H9 (cell line): ENCODE results near the gene HSPA6. TPM values are rescaled to one million over a fixed set of nuclear protein-coding genes. Genes with fewer than 3 reads are reported as not detected.
A peak's percentile ranks its signal among the peaks of the same experiment; 100 is the strongest.
"Not testable (repeated sequence)": the region's sequence is repeated elsewhere in the genome, so short reads cannot be mapped to it uniquely, and the experiment has no call there.

ENCODE experiments used
- DNase-seq: peaks from one replicate; pipeline ENCODE4 v3.0.0-alpha.2; 2017
- H2AFZ ChIP-seq: one replicate; pipeline ENCODE4 v1.6.1; 2013; ENCODE audit warnings: mild to moderate bottlenecking, low read length, control low read depth, moderate library complexity
- H2AK5ac ChIP-seq: 2 replicates; pipeline ENCODE4 v1.6.1; 2013; ENCODE audit warnings: low read length, control low read depth, mixed read lengths; ENCODE audit not compliant: insufficient read length
- H2BK120ac ChIP-seq: one replicate; pipeline ENCODE4 v1.6.1; 2013; ENCODE audit warnings: low read depth, mild to moderate bottlenecking, low read length, control low read depth, inconsistent platforms; ENCODE audit not compliant: poor library complexity, severe bottlenecking
- H2BK12ac ChIP-seq: 2 replicates; pipeline ENCODE4 v1.6.1; 2013; ENCODE audit warnings: low read length, control low read depth, mixed read lengths, low read depth; ENCODE audit not compliant: insufficient read length
- H2BK15ac ChIP-seq: 2 replicates; pipeline ENCODE4 v1.6.1; 2013; ENCODE audit warnings: low read depth, low read length, control low read depth
- H2BK20ac ChIP-seq: one replicate; pipeline ENCODE4 v1.6.1; 2013; ENCODE audit warnings: low read depth, mild to moderate bottlenecking, low read length, control low read depth, inconsistent platforms; ENCODE audit not compliant: poor library complexity, severe bottlenecking
- H2BK5ac ChIP-seq: 2 replicates; pipeline ENCODE4 v1.6.1; 2013; ENCODE audit warnings: low read length, control low read depth, mixed read lengths; ENCODE audit not compliant: insufficient read length
- H3K14ac ChIP-seq: 2 replicates; pipeline ENCODE4 v1.6.1; 2013; ENCODE audit warnings: low read length, control low read depth; ENCODE audit not compliant: insufficient read depth
- H3K18ac ChIP-seq: 2 replicates; pipeline ENCODE4 v1.6.1; 2013; ENCODE audit warnings: low read depth, mild to moderate bottlenecking, mixed read lengths, low read length, control low read depth; ENCODE audit not compliant: insufficient read length
- H3K23ac ChIP-seq: 2 replicates; pipeline ENCODE4 v1.6.1; 2013; ENCODE audit warnings: low read length, control low read depth, mixed read lengths, low read depth; ENCODE audit not compliant: insufficient read length
- H3K23me2 ChIP-seq: 2 replicates; pipeline ENCODE4 v1.6.1; 2013; ENCODE audit warnings: low read depth, mild to moderate bottlenecking, mixed read lengths, low read length, control low read depth; ENCODE audit not compliant: insufficient read length, poor library complexity, severe bottlenecking
- H3K27ac ChIP-seq: 2 replicates; pipeline ENCODE4 v1.5.1; 2013; ENCODE audit warnings: low read length, control low read depth, mixed read lengths, low read depth; ENCODE audit not compliant: insufficient read length
- H3K27me3 ChIP-seq: 2 replicates; pipeline ENCODE4 v1.6.1; 2013; ENCODE audit warnings: low read length, control low read depth, inconsistent platforms; ENCODE audit not compliant: insufficient read depth
- H3K4ac ChIP-seq: 2 replicates; pipeline ENCODE4 v1.6.1; 2013; ENCODE audit warnings: low read depth, mild to moderate bottlenecking, control low read depth, inconsistent platforms, low read length, moderate library complexity
- H3K4me1 ChIP-seq: 2 replicates; pipeline ENCODE4 v1.6.1; 2013; ENCODE audit warnings: low read length, control low read depth, inconsistent platforms; ENCODE audit not compliant: insufficient read depth
- H3K4me2 ChIP-seq: 2 replicates; pipeline ENCODE4 v1.6.1; 2013; ENCODE audit warnings: low read length, control low read depth, mixed read lengths; ENCODE audit not compliant: insufficient read length, insufficient read depth
- H3K56ac ChIP-seq: 2 replicates; pipeline ENCODE4 v1.6.1; 2013; ENCODE audit warnings: low read depth, mild to moderate bottlenecking, mixed read lengths, low read length, control low read depth; ENCODE audit not compliant: insufficient read length
- H3K79me1 ChIP-seq: 2 replicates; pipeline ENCODE4 v1.6.1; 2013; ENCODE audit warnings: low read depth, mild to moderate bottlenecking, moderate library complexity, low read length, control low read depth, inconsistent platforms; ENCODE audit not compliant: insufficient read depth, poor library complexity, severe bottlenecking
- H3K79me2 ChIP-seq: 2 replicates; pipeline ENCODE4 v1.6.1; 2013; ENCODE audit warnings: low read length, control low read depth, inconsistent platforms; ENCODE audit not compliant: insufficient read depth
- H3K9ac ChIP-seq: 2 replicates; pipeline ENCODE4 v1.6.1; 2013; ENCODE audit warnings: low read length, control low read depth, mixed read lengths; ENCODE audit not compliant: insufficient read length; ENCODE audit errors: extremely low read depth
- H3K9me3 ChIP-seq: one replicate; pipeline ENCODE4 v1.6.1; 2013; ENCODE audit warnings: low read depth, low read length, inconsistent platforms; ENCODE audit not compliant: control insufficient read depth
- H3T11ph ChIP-seq: one replicate; pipeline ENCODE4 v1.6.1; 2013; ENCODE audit warnings: mild to moderate bottlenecking, low read length, control low read depth, inconsistent platforms
- H4K20me1 ChIP-seq: one replicate; pipeline ENCODE4 v1.6.1; 2013; ENCODE audit not compliant: control insufficient read depth, insufficient read length, insufficient read depth
- H4K5ac ChIP-seq: 2 replicates; pipeline ENCODE4 v1.6.1; 2013; ENCODE audit warnings: low read depth, mild to moderate bottlenecking, mixed read lengths, low read length, control low read depth; ENCODE audit not compliant: insufficient read length
- H4K8ac ChIP-seq: replicated peaks from 2 replicates; pipeline ENCODE4 v1.6.1; 2013; ENCODE audit warnings: low read length, control low read depth, mixed read lengths, low read depth; ENCODE audit not compliant: insufficient read length
- H4K91ac ChIP-seq: 2 replicates; pipeline ENCODE4 v1.6.1; 2013; ENCODE audit warnings: low read depth, mild to moderate bottlenecking, moderate library complexity, mixed read lengths, low read length, control low read depth; ENCODE audit not compliant: insufficient read length
- H3K27ac Mint-ChIP-seq, 3 experiments: 2 replicates in 2 of 3; 3 replicates in 1 of 3; pipeline ENCODE4 v1.8.0; 2020 to 2021; ENCODE audit warnings: mixed read lengths in 3 of 3, mild to moderate bottlenecking in 1 of 3, moderate library complexity in 1 of 3
- H3K27me3 Mint-ChIP-seq: 2 replicates; pipeline ENCODE4 v1.8.0; 2021; ENCODE audit warnings: low read depth, mild to moderate bottlenecking, moderate library complexity, mixed read lengths
- H3K36me3 Mint-ChIP-seq, 3 experiments: 2 replicates in 2 of 3; 3 replicates in 1 of 3; pipeline ENCODE4 v1.8.0; 2020 to 2021; ENCODE audit warnings: low read depth in 3 of 3, mixed read lengths in 3 of 3; ENCODE audit not compliant: insufficient read depth in 1 of 3
- H3K4me1 Mint-ChIP-seq, 2 experiments: 2 replicates each; pipeline ENCODE4 v1.8.0; 2020; ENCODE audit warnings: mixed read lengths in 2 of 2
- H3K4me3 Mint-ChIP-seq, 2 experiments: 2 replicates in 1 of 2; 3 replicates in 1 of 2; pipeline ENCODE4 v1.8.0; 2020 to 2021; ENCODE audit warnings: mild to moderate bottlenecking in 2 of 2, mixed read lengths in 2 of 2, moderate library complexity in 1 of 2
- H3K9me3 Mint-ChIP-seq, 2 experiments: 2 replicates in 1 of 2; 3 replicates in 1 of 2; pipeline ENCODE4 v1.8.0; 2020; ENCODE audit warnings: mild to moderate bottlenecking in 2 of 2, mixed read lengths in 2 of 2, moderate library complexity in 1 of 2
- WGBS: extraction: QIAGEN DNeasy Blood & Tissue Kit; methylation state at CpG from one replicate; pipeline ENCODE4 v1.1.7; 2013; ENCODE audit warnings: missing lambda C conversion rate, low lambda C conversion rate, mixed read lengths; ENCODE audit not compliant: insufficient read length; ENCODE audit errors: extremely low coverage; 5-methylcytosine and 5-hydroxymethylcytosine counted together
- total RNA-seq: library from RNA; stranded (reverse); gene quantifications from 2 replicates; pipeline ENCODE4 v1.2.1, GENCODE V29; 2021

Gene HSPA6
- total RNA-seq, 1 experiment from 2014 or later: not detected

DNA sequence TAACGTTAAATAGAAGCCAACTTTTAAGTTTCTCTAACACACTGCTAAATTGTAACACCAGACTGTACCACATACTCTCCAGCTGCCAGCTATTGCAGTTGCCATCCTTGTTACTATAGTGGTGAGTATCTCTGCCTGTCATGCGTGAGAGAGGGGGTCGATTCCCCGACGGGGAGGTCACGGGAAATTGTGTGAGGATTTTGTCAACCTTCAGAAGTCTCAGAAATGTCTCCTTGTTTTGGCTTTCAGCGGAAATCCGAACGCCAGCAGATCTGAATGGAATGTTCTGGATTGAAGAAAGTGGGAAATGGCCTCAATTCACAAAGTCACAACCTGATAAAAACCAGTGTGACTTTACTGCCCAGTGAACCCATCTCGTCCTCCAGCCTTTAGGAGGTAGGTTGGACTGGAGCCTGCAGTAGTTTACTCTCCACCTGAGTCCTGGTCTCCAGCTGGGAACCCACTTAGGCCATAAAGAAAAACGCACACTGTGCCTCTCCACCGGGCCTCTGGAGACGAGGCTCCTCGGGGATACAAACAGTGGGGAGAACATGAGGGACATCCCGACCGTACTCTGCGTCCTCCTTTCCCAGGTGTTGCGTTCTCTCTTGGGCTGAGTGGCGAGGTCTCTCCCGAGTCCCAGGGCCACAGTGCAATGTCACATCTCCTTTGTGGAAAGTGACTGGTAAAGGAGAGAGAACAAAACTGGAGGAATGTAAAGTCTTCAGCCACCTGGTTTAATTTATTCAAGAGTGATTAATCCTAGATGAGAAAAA lies 1.1 kb upstream of the HSPA6 start:
- H3K36me3 Mint-ChIP-seq, H2BK5ac ChIP-seq, H3K9ac ChIP-seq, DNase-seq, H3K27ac Mint-ChIP-seq, H3K27me3 ChIP-seq, H3K56ac ChIP-seq, H3K23me2 ChIP-seq, H3K14ac ChIP-seq, H2BK15ac ChIP-seq, H3K4me1 Mint-ChIP-seq, H4K8ac ChIP-seq, H4K91ac ChIP-seq, H3K9me3 ChIP-seq, H3T11ph ChIP-seq, H3K4ac ChIP-seq, H2AK5ac ChIP-seq, H2BK20ac ChIP-seq, H2BK12ac ChIP-seq, H4K20me1 ChIP-seq, H3K27ac ChIP-seq, H2AFZ ChIP-seq, H3K79me2 ChIP-seq, H4K5ac ChIP-seq, H3K4me1 ChIP-seq, H3K79me1 ChIP-seq, H2BK120ac ChIP-seq, H3K23ac ChIP-seq, H3K18ac ChIP-seq: not testable (repeated sequence)
- H3K4me3 Mint-ChIP-seq: peak overlapping the region; percentile 81 to 92
- H3K27me3 Mint-ChIP-seq: peaks cover 59% of the 10 kb centered on the region
- WGBS: no CpG with 5 or more reads among the region's 20 CpGs
- H3K9me3 Mint-ChIP-seq: peaks cover 12 to 16% of the 10 kb centered on the region in 2 experiments; a peak in 4 of 5 replicates
- H3K4me2 ChIP-seq: peak overlapping the region; percentile 62

GRCh38 chr1:161524742-161525291 lies 477 bp downstream of the HSPA6 start:
- not testable (repeated sequence) for H4K20me1 ChIP-seq, H2BK120ac ChIP-seq, DNase-seq, H3K36me3 Mint-ChIP-seq, H2BK20ac ChIP-seq, H3K56ac ChIP-seq, H4K5ac ChIP-seq, H3K4me1 ChIP-seq, H4K8ac ChIP-seq, H3T11ph ChIP-seq, H2BK12ac ChIP-seq, H3K79me2 ChIP-seq, H3K27me3 ChIP-seq, H4K91ac ChIP-seq, H3K23me2 ChIP-seq, H3K9me3 ChIP-seq, H2BK5ac ChIP-seq, H3K18ac ChIP-seq, H2AK5ac ChIP-seq, H3K4ac ChIP-seq, H3K27ac Mint-ChIP-seq, H3K79me1 ChIP-seq, H2BK15ac ChIP-seq, H2AFZ ChIP-seq, H3K4me1 Mint-ChIP-seq, H3K14ac ChIP-seq, H3K9ac ChIP-seq, H3K23ac ChIP-seq, H3K27ac ChIP-seq
- no CpG with 5 or more reads among the region's 55 CpGs for WGBS
- H3K27me3 Mint-ChIP-seq: peaks cover 71% of the 10 kb centered on the region
- peak overlapping the region; percentile 81 to 92 for H3K4me3 Mint-ChIP-seq
- peaks cover 12 to 16% of the 10 kb centered on the region in 2 experiments; a peak in 4 of 5 replicates for H3K9me3 Mint-ChIP-seq
- peak overlapping the region; percentile 43 for H3K4me2 ChIP-seq
